Measurements from ENCODE around the gene SNRNP40. TPM values are rescaled to one million over a fixed set of nuclear protein-coding genes. Genes with fewer than 3 reads are reported as not detected.

SNRNP40 gene
- polyA plus RNA-seq, 1 experiment = 42.1 TPM

GRCh38 chr1:31258581-31258980 lies 38.0 kb downstream of the SNRNP40 start:
- H3K36me3 ChIP-seq (ENCODE audit: control insufficient read depth, insufficient read depth, low read length) = peaks cover 4% of the 10 kb centered on the region
- CTCF ChIA-PET = no interaction called here
- TF ChIP-seq CTCF (IDR thresholded peaks at IDR 0.05; ENCODE audit: insufficient read depth, low read depth, low read length) = no peak
- POLR2A ChIA-PET = no interaction called here
- H3K27me3 ChIP-seq (ENCODE audit: control insufficient read depth, insufficient read depth, low read length) = no peaks in the 10 kb centered on the region
- DNase-seq (ENCODE audit: low read depth) = no peak
- no peak overlapping the region for H3K4me3 ChIP-seq (ENCODE audit: low read depth, low read length)

- ChIA-PET POLR2A (no interaction called here), CTCF (no interaction called here)
These were observed 39.4 kb downstream of the SNRNP40 start for GRCh38 chr1:31257213-31257612.

GRCh38 chr1:31249854-31250253 lies 46.7 kb downstream of the SNRNP40 start:
- no peak for DNase-seq (ENCODE audit: low read depth)
- no peak for TF ChIP-seq CTCF (IDR thresholded peaks at IDR 0.05; ENCODE audit: insufficient read depth, low read depth, low read length)
- CTCF ChIA-PET = interaction anchor here (0.6 to 0.7 kb wide), 2 partner anchors 65 to 308 kb away, joined by 3 read pairs; no protein-coding TSS in a partner anchor
- no peaks in the 10 kb centered on the region; the same call in 1 of the 2 replicates for H3K27me3 ChIP-seq (ENCODE audit: control insufficient read depth, insufficient read depth, low read length)
- POLR2A ChIA-PET = no interaction called here
- no peak overlapping the region for H3K4me3 ChIP-seq (ENCODE audit: low read depth, low read length)
- no peaks in the 10 kb centered on the region for H3K36me3 ChIP-seq (ENCODE audit: control insufficient read depth, insufficient read depth, low read length)

More at GRCh38 chr1:31257213-31257612, 39.4 kb downstream of the SNRNP40 start:
- H3K4me3 ChIP-seq (ENCODE audit: low read depth, low read length) = no peak overlapping the region
- peaks cover 4% of the 10 kb centered on the region for H3K36me3 ChIP-seq (ENCODE audit: control insufficient read depth, insufficient read depth, low read length)
- H3K27me3 ChIP-seq (ENCODE audit: control insufficient read depth, insufficient read depth, low read length) = no peaks in the 10 kb centered on the region
- DNase-seq (ENCODE audit: low read depth) = no peak
- no peak for TF ChIP-seq CTCF (IDR thresholded peaks at IDR 0.05; ENCODE audit: insufficient read depth, low read depth, low read length)

DNA sequence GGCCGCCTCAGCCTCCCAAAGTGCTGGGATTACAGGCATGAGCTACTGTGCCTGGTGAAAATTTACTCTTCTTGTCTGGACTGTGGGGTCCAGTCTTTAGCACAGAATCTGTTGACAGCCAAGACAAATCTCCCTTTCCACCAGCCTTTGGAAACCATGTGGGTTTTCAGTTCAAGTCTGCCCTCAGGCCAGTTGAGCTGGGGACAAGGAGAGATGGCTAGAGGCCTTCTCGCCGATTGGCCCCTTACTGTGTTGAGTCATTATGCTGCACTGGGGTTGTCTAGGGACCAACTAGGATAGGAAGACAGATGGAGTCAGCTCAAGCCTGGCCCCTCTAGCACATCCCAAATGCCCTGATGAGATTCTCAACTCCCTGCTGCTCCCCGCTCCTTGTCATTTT lies 48.3 kb downstream of the SNRNP40 start:
- no peak for TF ChIP-seq CTCF (IDR thresholded peaks at IDR 0.05; ENCODE audit: insufficient read depth, low read depth, low read length)
- Histone ChIP-seq H3K36me3 (ENCODE audit: control insufficient read depth, insufficient read depth, low read length) (no peaks in the 10 kb centered on the region), H3K4me3 (ENCODE audit: low read depth, low read length) (no peak overlapping the region), H3K27me3 (ENCODE audit: control insufficient read depth, insufficient read depth, low read length) (no peaks in the 10 kb centered on the region; the same call in 1 of the 2 replicates)
- CTCF ChIA-PET = no interaction called here
- POLR2A ChIA-PET = no interaction called here
- no peak for DNase-seq (ENCODE audit: low read depth)

- DNase-seq (ENCODE audit: low read depth) = no peak
- CTCF ChIA-PET = interaction anchor here (1.9 kb wide), 1 partner anchor 9 kb away, joined by 9 read pairs; no protein-coding TSS in a partner anchor
- no peak for TF ChIP-seq CTCF (IDR thresholded peaks at IDR 0.05; ENCODE audit: insufficient read depth, low read depth, low read length)
- Histone ChIP-seq H3K4me3 (ENCODE audit: low read depth, low read length) (no peak overlapping the region), H3K36me3 (ENCODE audit: control insufficient read depth, insufficient read depth, low read length) (no peaks in the 10 kb centered on the region), H3K27me3 (ENCODE audit: control insufficient read depth, insufficient read depth, low read length) (peaks cover 11% of the 10 kb centered on the region)
- POLR2A ChIA-PET = no interaction called here
These were observed 52.3 kb downstream of the SNRNP40 start for GRCh38 chr1:31244326-31244725.
